DMS53 treated with DMSO at 0.1 percent for 48 hours (cell line): ENCODE results near the gene LHFPL6.

Experiments
- DNase-seq: peaks from one replicate; lab custom pipeline; 2025; ENCODE audit not compliant: unreplicated experiment; lab: John Stamatoyannopoulos, UW

LHFPL6 gene

DNA sequence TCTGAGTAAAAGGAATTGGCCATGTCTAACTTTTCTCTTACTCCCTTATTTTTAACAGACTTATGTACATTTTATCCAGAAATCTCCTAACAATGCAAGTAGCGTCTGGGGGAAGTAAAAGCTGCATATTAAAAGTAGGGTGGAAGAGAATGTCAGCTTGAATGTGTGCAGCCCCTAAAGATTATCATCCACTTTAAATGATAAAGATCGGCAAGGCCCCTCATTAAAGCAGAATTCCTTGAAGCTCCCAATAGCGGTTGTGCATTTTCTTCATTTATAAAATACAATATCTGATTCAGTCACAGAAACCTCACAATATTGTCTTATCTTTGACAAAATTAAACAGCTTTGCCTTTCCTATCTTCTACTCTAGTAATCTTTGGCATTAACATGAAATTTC lies 184.6 kb downstream of the LHFPL6 start:
- no peak for DNase-seq

DNA sequence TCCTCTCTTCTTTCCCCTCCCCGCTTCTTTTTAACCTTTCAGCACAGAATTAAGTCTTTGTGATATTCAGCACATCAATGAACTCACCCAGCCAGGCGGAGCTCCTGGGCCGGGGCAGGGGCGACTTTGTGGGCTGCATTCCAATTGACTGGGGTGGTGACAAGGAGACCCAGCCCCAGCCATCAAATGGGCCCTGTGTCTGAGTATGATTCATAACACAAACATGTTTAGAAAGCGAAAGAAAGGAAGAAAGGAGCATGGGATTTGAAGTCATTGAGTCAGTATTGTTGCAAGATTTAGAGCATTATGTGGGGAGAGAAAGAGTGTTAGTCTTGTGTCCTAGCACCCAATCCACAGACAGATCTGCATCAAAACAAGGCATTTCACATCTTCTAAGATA lies 185.3 kb downstream of the LHFPL6 start:
- no peak for DNase-seq

- DNase-seq = no peak
Measured at GRCh38 chr13:39417131-39417530, 185.9 kb downstream of the LHFPL6 start.

GRCh38 chr13:39415008-39415802 lies 187.8 kb downstream of the LHFPL6 start:
- peak; percentile 9 for DNase-seq

DNA sequence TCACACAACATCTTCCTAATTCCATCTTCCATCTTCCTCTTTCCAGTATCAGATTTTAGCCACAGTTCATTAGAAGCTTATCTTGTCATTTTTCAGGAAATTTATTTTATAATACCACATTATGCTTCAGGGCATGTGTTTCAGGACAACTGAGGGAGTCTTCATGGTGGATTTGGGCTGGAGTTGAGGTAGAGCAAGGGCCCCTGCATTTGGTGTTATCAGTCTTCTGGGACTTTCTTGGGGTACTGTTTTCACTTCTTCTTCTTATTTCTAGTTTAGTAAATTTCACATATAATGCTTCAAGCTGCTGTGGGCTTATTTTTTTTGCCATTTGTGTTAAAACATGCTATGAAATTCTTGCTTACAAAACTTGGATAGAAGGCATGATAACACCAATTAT lies 188.7 kb downstream of the LHFPL6 start:
- no peak for DNase-seq

- no peak for DNase-seq
Measured at GRCh38 chr13:39411511-39411910, 191.5 kb downstream of the LHFPL6 start.

DNA sequence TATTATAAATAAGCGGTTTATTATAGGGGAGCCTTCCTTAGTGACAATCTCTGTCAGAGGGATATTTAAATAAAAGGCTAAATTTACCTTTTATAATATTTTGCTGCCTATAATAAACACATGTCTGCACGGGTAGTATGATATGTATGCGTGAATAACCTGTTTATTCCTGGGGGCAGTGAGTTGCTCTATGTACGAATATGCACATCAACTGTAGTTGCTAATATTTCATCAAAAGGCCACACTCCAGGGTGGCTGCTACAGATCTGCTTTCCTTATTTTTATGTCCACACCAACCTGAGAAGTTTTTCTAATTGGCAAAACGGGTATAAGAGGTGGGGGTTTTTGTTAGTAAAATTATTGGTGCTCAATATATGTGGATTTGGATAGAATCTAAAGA lies 192.0 kb downstream of the LHFPL6 start:
- no peak for DNase-seq

- DNase-seq = no peak
Measured at GRCh38 chr13:39410096-39410901, 192.7 kb downstream of the LHFPL6 start.

DNA sequence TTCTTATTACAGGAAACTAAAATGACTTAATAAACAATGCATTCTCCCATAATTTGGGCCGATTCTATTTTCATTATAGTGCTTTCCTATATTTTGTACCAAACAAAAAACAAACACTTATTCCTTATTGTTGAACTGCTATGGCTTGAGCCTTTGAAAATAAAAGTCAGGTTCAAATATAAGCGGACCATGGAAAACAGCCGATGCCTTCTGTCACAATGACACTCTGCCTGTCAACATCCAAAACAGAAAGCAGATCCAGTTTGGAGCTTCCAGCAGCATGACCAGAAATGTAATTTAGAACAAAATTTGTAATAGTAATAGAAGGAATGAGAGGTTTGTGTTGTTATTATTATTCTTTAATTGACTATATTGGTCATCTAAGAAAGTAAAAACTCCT lies 194.5 kb downstream of the LHFPL6 start:
- DNase-seq = no peak

GRCh38 chr13:39407786-39408185 lies 195.2 kb downstream of the LHFPL6 start:
- DNase-seq = no peak

GRCh38 chr13:39407138-39407537 lies 195.9 kb downstream of the LHFPL6 start:
- no peak for DNase-seq

- no peak for DNase-seq
Measured at GRCh38 chr13:39406688-39407087, 196.3 kb downstream of the LHFPL6 start.

- DNase-seq = no peak
Measured at GRCh38 chr13:39405596-39406205, 197.3 kb downstream of the LHFPL6 start.

- DNase-seq = no peak
Measured at GRCh38 chr13:39405107-39405506, 197.9 kb downstream of the LHFPL6 start.

DNA sequence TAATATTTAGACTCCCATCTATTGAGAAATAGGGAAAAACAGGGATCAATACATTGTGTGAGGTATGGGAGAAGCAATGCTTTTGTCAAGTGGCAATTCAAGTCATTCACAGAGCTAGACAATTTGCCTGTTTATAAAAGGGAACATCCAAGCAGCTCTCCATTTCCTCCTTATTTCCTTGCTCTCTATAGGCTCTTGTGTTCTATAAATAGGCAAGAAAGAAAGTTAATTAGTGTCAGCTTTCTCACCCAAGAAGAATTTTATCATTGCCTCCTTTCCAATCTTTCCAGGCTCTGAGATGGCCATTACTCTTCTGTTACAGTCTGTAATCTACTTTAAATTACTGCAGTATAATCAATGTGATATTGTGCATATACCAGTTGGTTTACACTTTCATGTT lies 199.9 kb downstream of the LHFPL6 start:
- no peak for DNase-seq

- DNase-seq = no peak
Measured at GRCh38 chr13:39402221-39402970, 200.6 kb downstream of the LHFPL6 start.

- DNase-seq = no peak
Measured at GRCh38 chr13:39401756-39402155, 201.2 kb downstream of the LHFPL6 start.

- DNase-seq = no peak
Measured at GRCh38 chr13:39401046-39401705, 201.8 kb downstream of the LHFPL6 start.

- DNase-seq = no peak
Measured at GRCh38 chr13:39399102-39399501, 203.9 kb downstream of the LHFPL6 start.

DNA sequence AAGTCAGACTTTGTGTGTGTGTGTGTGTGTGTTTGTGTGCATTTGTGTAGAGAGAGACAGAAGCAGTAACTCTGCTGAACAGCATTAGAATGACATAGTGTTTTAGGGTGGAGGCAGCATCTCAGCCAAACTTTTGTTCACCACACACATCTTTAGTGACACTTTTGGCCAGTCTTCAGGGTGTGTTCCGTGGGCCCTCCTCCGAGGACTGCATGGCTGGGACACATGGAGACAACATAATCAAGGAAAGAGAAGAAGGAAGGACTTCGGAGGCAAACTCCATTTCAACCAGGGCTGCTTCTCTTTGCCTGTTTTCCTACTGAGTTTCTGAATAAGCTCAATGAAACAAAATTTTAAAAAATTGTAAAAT lies 205.1 kb downstream of the LHFPL6 start:
- DNase-seq = no peak
